Loucy (cell line): ENCODE measurements around the gene PTCH2.

ENCODE experiments used
- H2AFZ ChIP-seq: fragments of 200-600 bp; sonication (generic); 2 replicates; pipeline ENCODE4 v1.6.0; 2016; ENCODE audit warnings: antibody characterized with exemption, mild to moderate bottlenecking, low read length, moderate library complexity
- H3F3A ChIP-seq: fragments of 200-600 bp; 2 replicates; pipeline ENCODE4 v1.6.0; 2016; ENCODE audit warnings: antibody characterized with exemption, low read depth, mild to moderate bottlenecking
- H3K27me3 ChIP-seq: fragments of 200-600 bp; sonication (generic); 2 replicates; pipeline ENCODE4 v1.6.1; 2014; ENCODE audit warnings: low read length, mild to moderate bottlenecking; ENCODE audit not compliant: insufficient read depth, poor library complexity, severe bottlenecking
- H3K36me3 ChIP-seq: fragments of 200-600 bp; sonication (generic); 2 replicates; pipeline ENCODE4 v1.6.1; 2016; ENCODE audit warnings: low read length; ENCODE audit not compliant: insufficient read depth
- H3K4me1 ChIP-seq: fragments of 200-600 bp; sonication (generic); 2 replicates; pipeline ENCODE4 v1.5.1; 2014; ENCODE audit warnings: low read length, mild to moderate bottlenecking; ENCODE audit not compliant: insufficient read depth, poor library complexity, severe bottlenecking
- H3K4me2 ChIP-seq: fragments of 200-600 bp; sonication (generic); 2 replicates; pipeline ENCODE4 v1.6.0; 2014; ENCODE audit warnings: antibody characterized with exemption, low read length, low read depth, mild to moderate bottlenecking; ENCODE audit not compliant: poor library complexity, severe bottlenecking
- H3K4me3 ChIP-seq: fragments of 200-600 bp; sonication (generic); 2 replicates; pipeline ENCODE4 v1.5.1; 2014; ENCODE audit warnings: low read length, mild to moderate bottlenecking, mixed read lengths; ENCODE audit not compliant: poor library complexity, severe bottlenecking
- H3K79me2 ChIP-seq: fragments of 200-600 bp; sonication (generic); 2 replicates; pipeline ENCODE4 v1.6.1; 2014; ENCODE audit warnings: low read length; ENCODE audit not compliant: insufficient read depth
- H3K9ac ChIP-seq: fragments of 200-600 bp; sonication (generic); 2 replicates; pipeline ENCODE4 v1.6.0; 2014; ENCODE audit warnings: mild to moderate bottlenecking, low read depth, low read length, moderate library complexity; ENCODE audit not compliant: poor library complexity, severe bottlenecking
- H3K9me2 ChIP-seq: fragments of 200-600 bp; sonication (generic); replicated peaks from 2 replicates; pipeline ENCODE4 v1.6.1; 2016; ENCODE audit warnings: low read depth, low read length, mixed read lengths
- H3K9me3 ChIP-seq: fragments of 200-600 bp; sonication (generic); 2 replicates; pipeline ENCODE4 v1.6.1; 2014; ENCODE audit warnings: mild to moderate bottlenecking, antibody characterized with exemption, low read length, low read depth; ENCODE audit not compliant: insufficient read depth
- H4K20me1 ChIP-seq: fragments of 200-600 bp; sonication (generic); 2 replicates; pipeline ENCODE4 v1.6.0; 2014; ENCODE audit warnings: antibody characterized with exemption, low read length, mild to moderate bottlenecking; ENCODE audit not compliant: insufficient read depth, poor library complexity, severe bottlenecking
- EZH2phosphoT487 ChIP-seq: fragments of 200-600 bp; IDR thresholded peaks from 2 replicates; pipeline ENCODE4 v1.6.1; 2018; ENCODE audit warnings: antibody characterized with exemption, mild to moderate bottlenecking, moderate library complexity, borderline replicate concordance
- TF ChIP-seq, protein P1 (sequence below): fragments of 200-600 bp; sonication (generic); conservative IDR thresholded peaks from 2 replicates; pipeline ENCODE4 v1.5.1; 2014; ENCODE audit warnings: mild to moderate bottlenecking, antibody characterized with exemption, low read length

The PTCH2 gene

DNA sequence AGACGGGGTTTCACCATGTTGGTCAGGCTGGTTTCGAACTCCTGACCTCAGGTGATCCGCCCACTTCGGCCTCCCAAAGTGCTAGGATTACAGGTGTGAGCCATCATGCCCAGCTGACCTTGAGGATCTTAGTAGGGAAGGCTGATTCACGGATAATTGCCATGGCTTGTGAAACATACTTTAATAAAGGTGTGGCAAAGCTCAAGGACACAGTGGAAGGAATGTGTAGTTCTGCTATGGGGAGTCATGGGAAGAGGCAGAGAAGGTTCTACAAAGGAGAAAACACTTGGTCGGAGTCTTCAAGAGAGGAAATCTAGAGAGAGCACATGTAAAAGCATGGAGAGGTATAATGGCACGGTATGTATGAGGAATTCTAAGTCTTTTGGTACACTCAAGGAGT is 12.7 kb upstream of the PTCH2 start:
- Histone ChIP-seq H4K20me1 (no peaks in the 10 kb centered on the region), H3K4me3 (no peak overlapping the region), H3K9me2 (no peaks in the 10 kb centered on the region), H3K9ac (no peak overlapping the region), H3K27me3 (no peaks in the 10 kb centered on the region), H3K4me2 (no peak overlapping the region), H2AFZ (no peak overlapping the region), H3K36me3 (no peaks in the 10 kb centered on the region; the same call in 1 of the 2 replicates), H3K4me1 (no peaks in the 10 kb centered on the region), H3K9me3 (no peaks in the 10 kb centered on the region), H3F3A (no peaks in the 10 kb centered on the region), H3K79me2 (no peaks in the 10 kb centered on the region)
- TF ChIP-seq, protein P1, sequence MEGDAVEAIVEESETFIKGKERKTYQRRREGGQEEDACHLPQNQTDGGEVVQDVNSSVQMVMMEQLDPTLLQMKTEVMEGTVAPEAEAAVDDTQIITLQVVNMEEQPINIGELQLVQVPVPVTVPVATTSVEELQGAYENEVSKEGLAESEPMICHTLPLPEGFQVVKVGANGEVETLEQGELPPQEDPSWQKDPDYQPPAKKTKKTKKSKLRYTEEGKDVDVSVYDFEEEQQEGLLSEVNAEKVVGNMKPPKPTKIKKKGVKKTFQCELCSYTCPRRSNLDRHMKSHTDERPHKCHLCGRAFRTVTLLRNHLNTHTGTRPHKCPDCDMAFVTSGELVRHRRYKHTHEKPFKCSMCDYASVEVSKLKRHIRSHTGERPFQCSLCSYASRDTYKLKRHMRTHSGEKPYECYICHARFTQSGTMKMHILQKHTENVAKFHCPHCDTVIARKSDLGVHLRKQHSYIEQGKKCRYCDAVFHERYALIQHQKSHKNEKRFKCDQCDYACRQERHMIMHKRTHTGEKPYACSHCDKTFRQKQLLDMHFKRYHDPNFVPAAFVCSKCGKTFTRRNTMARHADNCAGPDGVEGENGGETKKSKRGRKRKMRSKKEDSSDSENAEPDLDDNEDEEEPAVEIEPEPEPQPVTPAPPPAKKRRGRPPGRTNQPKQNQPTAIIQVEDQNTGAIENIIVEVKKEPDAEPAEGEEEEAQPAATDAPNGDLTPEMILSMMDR: no peak
- no peak for TF ChIP-seq EZH2phosphoT487

DNA sequence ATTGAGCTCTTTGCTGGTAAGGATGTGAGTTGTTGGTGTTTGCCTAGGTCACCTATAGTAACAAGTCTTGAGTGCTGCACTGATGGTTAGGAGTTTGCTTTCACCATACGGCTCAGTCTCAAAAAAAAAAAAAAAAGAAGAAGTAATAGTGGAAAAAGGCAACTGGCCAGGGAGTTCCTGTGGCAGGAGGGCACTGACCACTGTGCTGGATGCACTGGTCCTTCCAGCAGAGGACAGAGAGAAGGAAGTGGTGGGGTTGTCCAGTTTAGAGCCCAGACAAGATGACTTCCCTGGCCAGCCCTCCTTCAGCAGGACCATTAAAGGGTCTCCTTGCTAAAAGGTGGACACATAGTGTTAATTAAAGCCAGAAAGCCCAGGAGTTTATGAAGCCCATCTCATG is 11.9 kb upstream of the PTCH2 start:
- no peak overlapping the region for H3K4me2 ChIP-seq
- no peak overlapping the region for H3K4me3 ChIP-seq
- no peaks in the 10 kb centered on the region; the same call in 1 of the 2 replicates for H3K36me3 ChIP-seq
- no peaks in the 10 kb centered on the region for H4K20me1 ChIP-seq
- H3K9ac ChIP-seq: no peak overlapping the region
- H3K79me2 ChIP-seq: no peaks in the 10 kb centered on the region
- TF ChIP-seq, protein P1: no peak
- no peak for TF ChIP-seq EZH2phosphoT487
- no peak overlapping the region for H2AFZ ChIP-seq
- no peaks in the 10 kb centered on the region for H3K27me3 ChIP-seq
- H3K9me2 ChIP-seq: no peaks in the 10 kb centered on the region
- no peaks in the 10 kb centered on the region for H3K4me1 ChIP-seq
- H3F3A ChIP-seq: no peaks in the 10 kb centered on the region
- no peaks in the 10 kb centered on the region for H3K9me3 ChIP-seq

DNA sequence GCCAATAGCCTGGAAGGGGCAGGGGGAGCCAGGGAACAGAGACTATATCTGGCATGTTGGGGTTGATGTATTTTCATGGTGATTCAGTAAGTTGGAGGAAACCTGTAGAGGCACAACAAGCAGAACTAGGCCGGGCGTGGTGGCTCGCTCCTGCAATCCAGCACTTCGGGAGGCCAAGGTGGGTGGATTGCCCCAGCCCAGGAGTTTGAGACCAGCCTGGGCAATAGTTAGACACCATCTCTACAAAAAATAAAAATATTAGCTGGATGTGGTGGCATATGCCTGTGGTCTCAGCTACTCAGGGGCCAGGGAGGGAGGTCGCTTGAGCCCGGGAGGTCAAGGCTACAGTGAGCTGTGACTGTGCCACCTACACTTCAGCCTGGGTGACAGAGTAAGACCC is 10.1 kb upstream of the PTCH2 start:
- H3K79me2 ChIP-seq: no peaks in the 10 kb centered on the region
- H3K9me2 ChIP-seq: no peaks in the 10 kb centered on the region
- H3F3A ChIP-seq: no peaks in the 10 kb centered on the region
- no peaks in the 10 kb centered on the region for H3K4me1 ChIP-seq
- no peaks in the 10 kb centered on the region for H3K9me3 ChIP-seq
- no peak for TF ChIP-seq EZH2phosphoT487
- TF ChIP-seq, protein P1: no peak
- H3K4me2 ChIP-seq: no peak overlapping the region
- no peak overlapping the region for H3K4me3 ChIP-seq
- H4K20me1 ChIP-seq: no peaks in the 10 kb centered on the region
- no peaks in the 10 kb centered on the region for H3K27me3 ChIP-seq
- H2AFZ ChIP-seq: no peak overlapping the region
- H3K36me3 ChIP-seq: no peaks in the 10 kb centered on the region; the same call in 1 of the 2 replicates
- H3K9ac ChIP-seq: no peak overlapping the region
